Measurements from ENCODE around the gene FREM3.

GRCh38 chr4:143668930-143669552 is 31.4 kb downstream of the FREM3 start:
- no peak for TF ChIP-seq EZH2phosphoT487 (IDR thresholded peaks at IDR 0.05; ENCODE audit: insufficient read depth, low read depth)
- TF ChIP-seq EZH2 (IDR thresholded peaks at IDR 0.05; ENCODE audit: insufficient read depth, poor library complexity, severe bottlenecking), result no peak

Measured in GM23248 (cell line).